Heart right ventricle (tissue), 16 donors: ENCODE results near the gene ALOX5. TPM values are rescaled to one million over a fixed set of nuclear protein-coding genes. Genes with fewer than 3 reads are reported as not detected.

Source experiments
- ATAC-seq, 8 donors: fragments of 200-7000 bp; cut with Tn5 transposase; one replicate each; pipeline ENCODE4 v1.9.1; 2020; ENCODE audit warnings: mild to moderate bottlenecking in 8 of 8, moderate library complexity in 8 of 8, moderate number of reproducible peaks in 1 of 8
- DNase-seq, 2 donors: peaks; one replicate each; pipeline ENCODE4 v3.0.0-alpha.2; 2020
- H3K27ac ChIP-seq, 10 donors: fragments of 200-600 bp; sonication (generic) in 2 of 10; one replicate each; pipeline versions ENCODE4 v1.5.0 to v1.8.0; 2020 to 2022; ENCODE audit warnings: mild to moderate bottlenecking in 3 of 10
- H3K27me3 ChIP-seq, 7 donors: fragments of 200-600 bp; one replicate each; pipeline ENCODE4 v1.8.0; 2021 to 2022; ENCODE audit warnings: mild to moderate bottlenecking in 2 of 7
- H3K36me3 ChIP-seq, 9 donors: fragments of 200-600 bp; sonication (generic) in 1 of 9; one replicate each; pipeline versions ENCODE4 v1.5.0 to v1.8.0; 2020 to 2022; ENCODE audit warnings: mild to moderate bottlenecking in 2 of 9
- H3K4me1 ChIP-seq, 9 donors: fragments of 200-600 bp; sonication (generic) in 1 of 9; one replicate each; pipeline versions ENCODE4 v1.5.0 to v1.8.0; 2020 to 2022; ENCODE audit warnings: mild to moderate bottlenecking in 4 of 9
- H3K4me3 ChIP-seq, 10 donors: fragments of 200-600 bp; sonication (generic) in 2 of 10; one replicate each; pipeline versions ENCODE4 v1.5.0 to v1.8.0; 2020 to 2022; ENCODE audit warnings: mild to moderate bottlenecking in 7 of 10, moderate library complexity in 2 of 10
- H3K9me3 ChIP-seq, 11 donors: fragments of 200-600 bp in 10 of 11; sonication (generic) in 2 of 11; one replicate each; pipeline versions ENCODE4 v1.5.0 to v1.8.0; 2013 to 2022; ENCODE audit warnings: mild to moderate bottlenecking in 2 of 11, control low read depth in 1 of 11, moderate library complexity in 1 of 11
- CTCF ChIP-seq, 9 donors: fragments of 200-600 bp; sonication (generic) in 2 of 9; IDR thresholded peaks; one replicate each; pipeline versions ENCODE4 v1.5.0 to v1.8.0; 2021 to 2022; ENCODE audit warnings: antibody characterized with exemption in 9 of 9, mild to moderate bottlenecking in 5 of 9, moderate library complexity in 1 of 9
- WGBS, 2 donors: extraction: QIAGEN DNeasy Blood & Tissue Kit; methylation state at CpG; one replicate each; pipeline ENCODE4 v1.1.7; 2013; ENCODE audit warnings: inconsistent platforms in 1 of 2; 5-methylcytosine and 5-hydroxymethylcytosine counted together
- intact Hi-C, 10 donors: fragments of 100-400 bp; cut with DNase I; formaldehyde crosslinking; loops; one replicate each; pipeline versions ENCODE4 v1.11.1 to v1.14.2; 2022
- polyA plus RNA-seq, 2 donors: library from polyadenylated mRNA; stranded (reverse); fragments of 200-250 nt; gene quantifications; one replicate each; pipeline ENCODE4 v1.2.3, GENCODE V29; 2013
- total RNA-seq, 10 donors: library from RNA; stranded (reverse); fragmentation: NEBNext Ultra II Directional in 3 of 10; extraction: Animal tissue kit (Norgen Biotek cat#: 25700) in 3 of 10; gene quantifications; one replicate each; pipeline versions ENCODE4 v1.2.1 to v1.2.4, GENCODE V29; 2021 to 2023
- donor health status: Arrhythmogenic right ventricular cardiomyopathy.
- donor health status: ischemic (EF 13 %, LVEDD 7.1; RV severe dilation, severe dysfunction).
- donor health status: healthy with polysubstance abuse.
- donor health status: DM: no; HTN: yes; CAD: no.
- donor health status: DM: no; HTN: no; CAD: no.
- donor health status: ischemic (EF 25% LVEDD 6.9; RV normal size, moderate dysfunction).
- donor health status: ischemic (EF 25% LVEDD 5.7; RV mildly dilated, moderate dysfunction).
- donor health status: healthy.
- donor health status: DM: yes; HTN: yes; CAD: no.
- donor health status: Ischemic cardiomyopathy.
- donor health status: ischemic (EF 35%, LVEDD 5.7; RV mildly dilated, moderate dysfunction).
- donor health status: nonischemic (EF 11% LVEDD 7.7; RV severe dilation, severe dysfunction).
- donor health status: DM: yes; HTN: yes; CAD: no.
- donor health status: PGD.
- donor health status: ischemic (EF 29% LVEDD 5.4; RV normal size, mild dysfunction).
- donor health status: nonischemic (EF 23%, LVEDD 6.1; RV moderate dilation, normal function).

Gene ALOX5
- total and polyA plus RNA-seq, 12 donors, result 1.8 to 21.8 (median 4.4) TPM

DNA sequence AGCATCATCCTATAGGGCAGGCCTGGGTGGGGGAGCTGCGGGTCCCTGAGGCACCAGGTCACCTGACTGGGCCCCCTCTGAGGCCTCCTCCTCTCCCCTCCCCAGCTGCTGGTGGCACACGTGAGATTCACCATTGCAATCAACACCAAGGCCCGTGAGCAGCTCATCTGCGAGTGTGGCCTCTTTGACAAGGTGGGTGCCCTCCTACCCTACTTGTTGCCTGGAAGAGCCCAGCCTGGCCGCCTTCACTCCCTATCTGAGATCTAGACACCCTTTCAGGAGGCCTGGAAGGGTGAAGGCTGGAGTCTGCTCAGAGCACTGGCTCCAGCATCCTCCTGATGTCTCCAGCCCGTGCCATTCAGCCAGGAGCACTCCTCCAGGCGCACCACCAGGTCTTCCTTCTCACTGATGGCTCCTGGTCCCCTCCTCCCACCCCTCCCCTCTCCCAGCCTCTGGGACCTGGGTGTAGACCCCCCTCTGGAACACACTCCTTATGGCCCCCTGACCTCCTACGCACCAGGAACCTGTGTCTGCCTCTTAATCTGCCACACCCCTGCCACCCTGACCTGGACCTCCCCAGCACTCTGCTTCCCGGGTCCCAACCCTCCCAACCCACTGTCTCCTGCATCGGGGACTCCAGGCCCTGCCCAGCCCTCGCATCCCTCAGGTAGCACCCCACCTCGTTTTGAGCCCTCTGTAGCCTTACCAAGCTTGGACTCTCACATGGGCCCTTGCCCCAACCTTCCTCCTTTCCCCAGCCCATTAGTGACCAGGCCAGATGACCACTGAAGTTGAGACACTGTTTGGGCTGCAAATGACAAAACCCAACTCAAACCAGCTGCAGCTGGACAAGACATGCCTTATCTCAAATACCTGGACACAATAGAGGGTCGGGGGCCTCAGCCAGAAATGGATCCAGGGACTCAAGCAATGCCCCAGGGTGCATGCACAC, 67.5 kb downstream of the ALOX5 start:
- Histone ChIP-seq H3K27me3 (peaks cover 0 to 21% (median 0%) of the 10 kb centered on the region in 7 donors), H3K4me3 (no peak overlapping the region), H3K36me3 (peaks cover 0 to 30% (median 0%) of the 10 kb centered on the region in 9 donors), H3K27ac (no peak overlapping the region), H3K4me1 (peaks cover 0 to 15% (median 0%) of the 10 kb centered on the region in 9 donors), H3K9me3 (peaks cover 0 to 5% (median 0%) of the 10 kb centered on the region in 11 donors)
- ATAC-seq (no peak), DNase-seq (no peak)
- intact Hi-C loops, result no loop called here
- TF ChIP-seq CTCF (IDR thresholded peaks at IDR 0.05), result no peak
- 86 to 91% methylated on average over 13 of the region's 13 CpGs for WGBS, 2 donors

GRCh38 chr10:45442251-45442650, 68.2 kb downstream of the ALOX5 start:
- Histone ChIP-seq H3K27ac (no peak overlapping the region), H3K9me3 (no peaks in the 10 kb centered on the region), H3K36me3 (peaks cover 0 to 30% (median 0%) of the 10 kb centered on the region in 9 donors), H3K4me1 (peaks cover 0 to 11% (median 0%) of the 10 kb centered on the region in 9 donors), H3K27me3 (peaks cover 0 to 21% (median 0%) of the 10 kb centered on the region in 7 donors), H3K4me3 (no peak overlapping the region)
- ATAC-seq (no peak), DNase-seq (no peak)
- 82 to 89% methylated on average over 6 of the region's 6 CpGs for WGBS, 2 donors
- no peak for TF ChIP-seq CTCF (IDR thresholded peaks at IDR 0.05)
- intact Hi-C loops, result no loop called here

- intact Hi-C loops, result no loop called here
- ATAC-seq (no peak), DNase-seq (no peak)
- WGBS, 2 donors, result 58 to 67% methylated on average over 12 of the region's 12 CpGs
- peaks cover 0 to 6% (median 0%) of the 10 kb centered on the region in 9 donors for H3K4me1 ChIP-seq
- no peak for TF ChIP-seq CTCF (IDR thresholded peaks at IDR 0.05)
- H3K9me3 ChIP-seq, result no peaks in the 10 kb centered on the region
- H3K36me3 ChIP-seq, result peaks cover 0 to 30% (median 0%) of the 10 kb centered on the region in 9 donors
- H3K27me3 ChIP-seq, result peaks cover 0 to 21% (median 0%) of the 10 kb centered on the region in 7 donors
- no peak overlapping the region for H3K4me3 ChIP-seq
- H3K27ac ChIP-seq, result no peak overlapping the region
These were observed 68.6 kb downstream of the ALOX5 start for GRCh38 chr10:45442662-45443061.

GRCh38 chr10:45443101-45444009, 69.3 kb downstream of the ALOX5 start:
- WGBS, 2 donors, result 94 to 95% methylated on average over 60 to 76 of the region's 76 CpGs
- intact Hi-C loops, result no loop called here
- TF ChIP-seq CTCF (IDR thresholded peaks at IDR 0.05), result no peak
- Histone ChIP-seq H3K4me1 (peaks cover 0 to 4% (median 0%) of the 10 kb centered on the region in 9 donors), H3K4me3 (no peak overlapping the region), H3K9me3 (no peaks in the 10 kb centered on the region), H3K27ac (no peak overlapping the region), H3K27me3 (peaks cover 0 to 21% (median 0%) of the 10 kb centered on the region in 7 donors), H3K36me3 (peaks cover 0 to 30% (median 0%) of the 10 kb centered on the region in 9 donors)
- peak in 1 of 8 donors; percentile 40 for ATAC-seq
- no peak for DNase-seq
